ENCODE measurements around the gene SYNPO2.

GRCh38 chr4:118915468-118915867 is 26.8 kb downstream of the SYNPO2 start:
- TF ChIP-seq, protein P1, sequence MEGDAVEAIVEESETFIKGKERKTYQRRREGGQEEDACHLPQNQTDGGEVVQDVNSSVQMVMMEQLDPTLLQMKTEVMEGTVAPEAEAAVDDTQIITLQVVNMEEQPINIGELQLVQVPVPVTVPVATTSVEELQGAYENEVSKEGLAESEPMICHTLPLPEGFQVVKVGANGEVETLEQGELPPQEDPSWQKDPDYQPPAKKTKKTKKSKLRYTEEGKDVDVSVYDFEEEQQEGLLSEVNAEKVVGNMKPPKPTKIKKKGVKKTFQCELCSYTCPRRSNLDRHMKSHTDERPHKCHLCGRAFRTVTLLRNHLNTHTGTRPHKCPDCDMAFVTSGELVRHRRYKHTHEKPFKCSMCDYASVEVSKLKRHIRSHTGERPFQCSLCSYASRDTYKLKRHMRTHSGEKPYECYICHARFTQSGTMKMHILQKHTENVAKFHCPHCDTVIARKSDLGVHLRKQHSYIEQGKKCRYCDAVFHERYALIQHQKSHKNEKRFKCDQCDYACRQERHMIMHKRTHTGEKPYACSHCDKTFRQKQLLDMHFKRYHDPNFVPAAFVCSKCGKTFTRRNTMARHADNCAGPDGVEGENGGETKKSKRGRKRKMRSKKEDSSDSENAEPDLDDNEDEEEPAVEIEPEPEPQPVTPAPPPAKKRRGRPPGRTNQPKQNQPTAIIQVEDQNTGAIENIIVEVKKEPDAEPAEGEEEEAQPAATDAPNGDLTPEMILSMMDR (conservative IDR thresholded peaks at IDR 0.05; ENCODE audit: low read depth, low read length): no peak
- TF ChIP-seq EZH2 (IDR thresholded peaks at IDR 0.05; ENCODE audit: borderline replicate concordance, low read depth, low read length, poor library complexity, severe bottlenecking): no peak

Data from A673 (cell line).